ENCODE results near the gene CNIH3. TPM values are rescaled to one million over a fixed set of nuclear protein-coding genes. Genes with fewer than 3 reads are reported as not detected.

Gene CNIH3
- total RNA-seq, 2 experiments from 2014 or later = 1.6 to 2.2 TPM

- no peak overlapping the region for H3K4me3 Mint-ChIP-seq
- POLR2A ChIA-PET = no interaction called here
- peaks cover 50% of the 10 kb centered on the region for H3K27me3 Mint-ChIP-seq
- H3K27ac Mint-ChIP-seq = no peak overlapping the region
- no peak for DNase-seq
- H3K4me1 Mint-ChIP-seq = peaks cover 28% of the 10 kb centered on the region
- ATAC-seq (ENCODE audit: low read depth) = no peak
- H3K36me3 Mint-ChIP-seq = peaks cover 9% of the 10 kb centered on the region
- peaks cover 7% of the 10 kb centered on the region for H3K9me3 Mint-ChIP-seq
Observed at GRCh38 chr1:224621813-224622682, 5.9 kb downstream of the CNIH3 start.

- Mint-ChIP-seq H3K4me3 (peak overlapping the region; percentile 78), H3K27me3 (peaks cover 42% of the 10 kb centered on the region), H3K9me3 (peaks cover 7% of the 10 kb centered on the region), H3K36me3 (peaks cover 9% of the 10 kb centered on the region), H3K4me1 (peaks cover 25% of the 10 kb centered on the region), H3K27ac (peak overlapping the region; percentile 92)
- ATAC-seq (ENCODE audit: low read depth) = no peak
- POLR2A ChIA-PET = interaction anchor here (1.4 to 1.5 kb wide), 2 partner anchors 8 to 125 kb away, joined by 4 to 7 read pairs; no protein-coding TSS in a partner anchor
- DNase-seq = no peak
Observed at GRCh38 chr1:224622831-224623230, 6.7 kb downstream of the CNIH3 start.

GRCh38 chr1:224623310-224623714, 7.2 kb downstream of the CNIH3 start:
- DNase-seq (peak; percentile 38), ATAC-seq (ENCODE audit: low read depth) (peak; percentile 17)
- peak overlapping the region; percentile 92 for H3K27ac Mint-ChIP-seq
- H3K36me3 Mint-ChIP-seq = peaks cover 9% of the 10 kb centered on the region
- peaks cover 23% of the 10 kb centered on the region for H3K4me1 Mint-ChIP-seq
- POLR2A ChIA-PET = interaction anchor here (0.5 to 1.5 kb wide), 5 partner anchors 9 to 1686 kb away, joined by 3 to 7 read pairs (median 4); no protein-coding TSS in a partner anchor
- peaks cover 40% of the 10 kb centered on the region for H3K27me3 Mint-ChIP-seq
- H3K9me3 Mint-ChIP-seq = peaks cover 7% of the 10 kb centered on the region
- peak overlapping the region; percentile 78 for H3K4me3 Mint-ChIP-seq

- peak overlapping the region; percentile 78 for H3K4me3 Mint-ChIP-seq
- peak; percentile 77 for DNase-seq
- H3K27me3 Mint-ChIP-seq = peaks cover 36% of the 10 kb centered on the region
- POLR2A ChIA-PET = interaction anchor here (0.5 to 1.5 kb wide), 5 partner anchors 9 to 1686 kb away, joined by 3 to 7 read pairs (median 4); no protein-coding TSS in a partner anchor
- H3K27ac Mint-ChIP-seq = peak overlapping the region; percentile 92
- peaks cover 7% of the 10 kb centered on the region for H3K9me3 Mint-ChIP-seq
- peaks cover 9% of the 10 kb centered on the region for H3K36me3 Mint-ChIP-seq
- H3K4me1 Mint-ChIP-seq = peaks cover 21% of the 10 kb centered on the region
- peak; percentile 90 for ATAC-seq (ENCODE audit: low read depth)
Observed at GRCh38 chr1:224623743-224624333, 7.7 kb downstream of the CNIH3 start.

GRCh38 chr1:224624432-224624831, 8.3 kb downstream of the CNIH3 start:
- Mint-ChIP-seq H3K9me3 (peaks cover 7% of the 10 kb centered on the region), H3K27ac (peak overlapping the region; percentile 92), H3K27me3 (peaks cover 33% of the 10 kb centered on the region), H3K36me3 (peaks cover 9% of the 10 kb centered on the region), H3K4me1 (peaks cover 21% of the 10 kb centered on the region), H3K4me3 (peak overlapping the region; percentile 78)
- DNase-seq = no peak
- no peak for ATAC-seq (ENCODE audit: low read depth)
- POLR2A ChIA-PET = interaction anchor here (1.5 kb wide), 1 partner anchor 10 kb away, joined by 7 read pairs; no protein-coding TSS in a partner anchor

- Mint-ChIP-seq H3K27ac (no peak overlapping the region), H3K36me3 (peaks cover 9% of the 10 kb centered on the region), H3K4me3 (no peak overlapping the region), H3K27me3 (peaks cover 26% of the 10 kb centered on the region), H3K4me1 (peaks cover 21% of the 10 kb centered on the region), H3K9me3 (peaks cover 7% of the 10 kb centered on the region)
- DNase-seq (no peak), ATAC-seq (ENCODE audit: low read depth) (no peak)
- POLR2A ChIA-PET = no interaction called here
Observed at GRCh38 chr1:224626042-224626441, 9.9 kb downstream of the CNIH3 start.

GRCh38 chr1:224629965-224630364, 13.8 kb downstream of the CNIH3 start:
- ATAC-seq (ENCODE audit: low read depth) (no peak), DNase-seq (no peak)
- no peak overlapping the region for H3K4me3 Mint-ChIP-seq
- H3K27me3 Mint-ChIP-seq = peaks cover 21% of the 10 kb centered on the region
- H3K9me3 Mint-ChIP-seq = no peaks in the 10 kb centered on the region
- peaks cover 5% of the 10 kb centered on the region for H3K4me1 Mint-ChIP-seq
- no peak overlapping the region for H3K27ac Mint-ChIP-seq
- POLR2A ChIA-PET = no interaction called here
- no peaks in the 10 kb centered on the region for H3K36me3 Mint-ChIP-seq

GRCh38 chr1:224631462-224632115, 15.5 kb downstream of the CNIH3 start:
- POLR2A ChIA-PET = no interaction called here
- DNase-seq (no peak), ATAC-seq (ENCODE audit: low read depth) (no peak)
- no peaks in the 10 kb centered on the region for H3K36me3 Mint-ChIP-seq
- no peak overlapping the region for H3K4me3 Mint-ChIP-seq
- H3K27ac Mint-ChIP-seq = no peak overlapping the region
- H3K4me1 Mint-ChIP-seq = peaks cover 5% of the 10 kb centered on the region
- H3K27me3 Mint-ChIP-seq = peaks cover 24% of the 10 kb centered on the region
- H3K9me3 Mint-ChIP-seq = no peaks in the 10 kb centered on the region

- Mint-ChIP-seq H3K36me3 (no peaks in the 10 kb centered on the region), H3K9me3 (no peaks in the 10 kb centered on the region), H3K4me1 (peaks cover 7% of the 10 kb centered on the region), H3K27me3 (peaks cover 24% of the 10 kb centered on the region), H3K27ac (no peak overlapping the region), H3K4me3 (no peak overlapping the region)
- POLR2A ChIA-PET = no interaction called here
- DNase-seq (no peak), ATAC-seq (ENCODE audit: low read depth) (no peak)
Observed at GRCh38 chr1:224632381-224632871, 16.3 kb downstream of the CNIH3 start.

- ATAC-seq (ENCODE audit: low read depth) = no peak
- POLR2A ChIA-PET = no interaction called here
- H3K36me3 Mint-ChIP-seq = no peaks in the 10 kb centered on the region
- no peaks in the 10 kb centered on the region for H3K9me3 Mint-ChIP-seq
- H3K27me3 Mint-ChIP-seq = peaks cover 24% of the 10 kb centered on the region
- no peak overlapping the region for H3K4me3 Mint-ChIP-seq
- H3K4me1 Mint-ChIP-seq = peaks cover 12% of the 10 kb centered on the region
- no peak overlapping the region for H3K27ac Mint-ChIP-seq
- no peak for DNase-seq
Observed at GRCh38 chr1:224632921-224633321, 16.8 kb downstream of the CNIH3 start.

GRCh38 chr1:224635356-224635755, 19.2 kb downstream of the CNIH3 start:
- Mint-ChIP-seq H3K9me3 (no peaks in the 10 kb centered on the region), H3K27ac (no peak overlapping the region), H3K4me1 (peaks cover 14% of the 10 kb centered on the region), H3K27me3 (peaks cover 14% of the 10 kb centered on the region), H3K4me3 (no peak overlapping the region), H3K36me3 (no peaks in the 10 kb centered on the region)
- ATAC-seq (ENCODE audit: low read depth) (no peak), DNase-seq (no peak)
- POLR2A ChIA-PET = no interaction called here

- H3K9me3 Mint-ChIP-seq = no peaks in the 10 kb centered on the region
- H3K4me1 Mint-ChIP-seq = peaks cover 11% of the 10 kb centered on the region
- POLR2A ChIA-PET = interaction anchor here (0.7 kb wide), 1 partner anchor 37 kb away, joined by 4 read pairs; no protein-coding TSS in a partner anchor
- H3K4me3 Mint-ChIP-seq = no peak overlapping the region
- ATAC-seq (ENCODE audit: low read depth) = no peak
- no peaks in the 10 kb centered on the region for H3K36me3 Mint-ChIP-seq
- DNase-seq = no peak
- no peak overlapping the region for H3K27ac Mint-ChIP-seq
- peaks cover 7% of the 10 kb centered on the region for H3K27me3 Mint-ChIP-seq
Observed at GRCh38 chr1:224637515-224637914, 21.4 kb downstream of the CNIH3 start.

- no peak overlapping the region for H3K27ac Mint-ChIP-seq
- no peak overlapping the region for H3K4me3 Mint-ChIP-seq
- ATAC-seq (ENCODE audit: low read depth) (no peak), DNase-seq (no peak)
- no peaks in the 10 kb centered on the region for H3K36me3 Mint-ChIP-seq
- POLR2A ChIA-PET = no interaction called here
- no peaks in the 10 kb centered on the region for H3K9me3 Mint-ChIP-seq
- peaks cover 11% of the 10 kb centered on the region for H3K4me1 Mint-ChIP-seq
- H3K27me3 Mint-ChIP-seq = peaks cover 7% of the 10 kb centered on the region
Observed at GRCh38 chr1:224637936-224638335, 21.8 kb downstream of the CNIH3 start.

All from activated naive CD8-positive, alpha-beta T cell treated with anti-CD3 and anti-CD28 coated beads, Interleukin-2, amount 10 ng/mL, durations not matched to agents 7 days and 5 days (primary cell).